Nephron progenitor cell (in vitro differentiated cells): ENCODE data around the gene DTNA.
A peak's percentile ranks its signal among the peaks of the same experiment; 100 is the strongest.

Experiments
- DNase-seq: peaks from one replicate; pipeline ENCODE4 v3.0.0; 2021
- H3K27ac Mint-ChIP-seq: 2 replicates; pipeline ENCODE4 v1.8.0; 2021; ENCODE audit warnings: mild to moderate bottlenecking, moderate library complexity, mixed read lengths
- H3K27me3 Mint-ChIP-seq: 2 replicates; pipeline ENCODE4 v1.8.0; 2021; ENCODE audit warnings: mild to moderate bottlenecking, low read depth, mixed read lengths; ENCODE audit not compliant: poor library complexity
- H3K36me3 Mint-ChIP-seq: 2 replicates; pipeline ENCODE4 v1.8.0; 2021; ENCODE audit warnings: low read depth, mixed read lengths
- H3K4me1 Mint-ChIP-seq: 2 replicates; pipeline ENCODE4 v1.8.0; 2021; ENCODE audit warnings: mixed read lengths
- H3K4me3 Mint-ChIP-seq: 2 replicates; pipeline ENCODE4 v1.8.0; 2021; ENCODE audit warnings: mild to moderate bottlenecking, moderate library complexity, mixed read lengths
- H3K9me3 Mint-ChIP-seq: 2 replicates; pipeline ENCODE4 v1.8.0; 2021; ENCODE audit warnings: mild to moderate bottlenecking, moderate library complexity, mixed read lengths
- TF ChIP-seq, protein P1 (sequence below): fragments of 200-600 bp; sonication (generic); IDR thresholded peaks from 2 replicates; pipeline ENCODE4 v1.5.0; 2021; ENCODE audit warnings: antibody characterized with exemption

Gene DTNA

DNA sequence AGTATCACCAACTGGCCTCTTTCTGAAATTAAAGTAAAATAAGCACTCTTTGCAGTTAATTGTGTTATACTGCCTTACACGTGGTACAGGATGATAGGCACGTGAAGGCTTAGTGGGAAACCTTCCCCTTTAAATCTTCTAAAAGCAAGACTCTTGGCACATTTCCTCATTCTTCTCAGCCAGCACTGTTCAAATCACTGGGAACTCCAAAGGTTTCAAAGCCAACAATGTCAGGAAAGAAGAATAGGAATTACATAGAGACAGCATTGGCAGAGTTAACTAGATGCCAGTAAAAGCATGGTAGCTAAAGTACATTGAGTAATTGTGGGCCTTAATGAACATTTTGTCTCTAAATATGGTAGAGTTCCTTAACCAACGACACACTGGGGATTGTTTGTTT is 96.4 kb downstream of the DTNA start:
- Mint-ChIP-seq H3K4me3 (no peak overlapping the region), H3K36me3 (no peaks in the 10 kb centered on the region), H3K4me1 (peaks cover 35% of the 10 kb centered on the region), H3K9me3 (no peaks in the 10 kb centered on the region), H3K27me3 (no peaks in the 10 kb centered on the region), H3K27ac (no peak overlapping the region)
- no peak for DNase-seq
- TF ChIP-seq, protein P1, sequence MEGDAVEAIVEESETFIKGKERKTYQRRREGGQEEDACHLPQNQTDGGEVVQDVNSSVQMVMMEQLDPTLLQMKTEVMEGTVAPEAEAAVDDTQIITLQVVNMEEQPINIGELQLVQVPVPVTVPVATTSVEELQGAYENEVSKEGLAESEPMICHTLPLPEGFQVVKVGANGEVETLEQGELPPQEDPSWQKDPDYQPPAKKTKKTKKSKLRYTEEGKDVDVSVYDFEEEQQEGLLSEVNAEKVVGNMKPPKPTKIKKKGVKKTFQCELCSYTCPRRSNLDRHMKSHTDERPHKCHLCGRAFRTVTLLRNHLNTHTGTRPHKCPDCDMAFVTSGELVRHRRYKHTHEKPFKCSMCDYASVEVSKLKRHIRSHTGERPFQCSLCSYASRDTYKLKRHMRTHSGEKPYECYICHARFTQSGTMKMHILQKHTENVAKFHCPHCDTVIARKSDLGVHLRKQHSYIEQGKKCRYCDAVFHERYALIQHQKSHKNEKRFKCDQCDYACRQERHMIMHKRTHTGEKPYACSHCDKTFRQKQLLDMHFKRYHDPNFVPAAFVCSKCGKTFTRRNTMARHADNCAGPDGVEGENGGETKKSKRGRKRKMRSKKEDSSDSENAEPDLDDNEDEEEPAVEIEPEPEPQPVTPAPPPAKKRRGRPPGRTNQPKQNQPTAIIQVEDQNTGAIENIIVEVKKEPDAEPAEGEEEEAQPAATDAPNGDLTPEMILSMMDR, result no peak

DNA sequence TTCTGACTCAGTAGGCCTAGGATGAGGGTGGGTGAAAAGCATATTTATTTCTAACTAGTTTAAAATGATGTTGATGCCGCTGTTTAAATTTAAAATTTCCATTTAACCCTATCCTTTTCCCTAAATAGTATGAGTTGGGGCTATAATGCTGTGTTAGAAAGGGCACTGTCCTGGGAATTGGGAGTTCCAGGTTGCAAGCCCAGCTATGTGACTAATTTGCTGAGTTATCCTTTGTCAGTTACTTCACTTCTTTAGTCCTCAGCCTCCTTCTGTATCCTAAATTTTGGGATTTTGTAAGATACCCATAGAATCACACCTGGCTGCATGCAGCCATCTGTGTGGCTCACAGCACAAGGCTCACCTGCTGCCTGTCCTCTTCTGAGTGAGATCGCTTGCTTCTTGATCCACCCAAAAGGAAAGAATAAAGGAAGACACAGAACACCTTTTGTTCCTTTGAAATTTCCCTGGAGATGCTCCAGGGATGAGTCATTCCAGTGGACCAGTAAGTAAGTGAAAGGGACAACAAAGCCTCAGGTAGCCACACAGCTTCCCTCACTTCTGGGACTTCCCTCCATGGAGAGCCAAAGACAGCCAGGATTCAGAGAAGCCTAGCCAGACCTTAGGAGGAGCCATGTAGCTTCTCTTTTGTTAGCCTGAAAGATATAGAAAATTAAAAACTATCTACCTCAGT is 97.2 kb downstream of the DTNA start:
- DNase-seq, result no peak
- no peaks in the 10 kb centered on the region for H3K27me3 Mint-ChIP-seq
- H3K4me1 Mint-ChIP-seq, result peaks cover 30% of the 10 kb centered on the region
- no peaks in the 10 kb centered on the region for H3K9me3 Mint-ChIP-seq
- no peak overlapping the region for H3K27ac Mint-ChIP-seq
- TF ChIP-seq, protein P1, result no peak
- H3K4me3 Mint-ChIP-seq, result no peak overlapping the region
- H3K36me3 Mint-ChIP-seq, result no peaks in the 10 kb centered on the region

DNA sequence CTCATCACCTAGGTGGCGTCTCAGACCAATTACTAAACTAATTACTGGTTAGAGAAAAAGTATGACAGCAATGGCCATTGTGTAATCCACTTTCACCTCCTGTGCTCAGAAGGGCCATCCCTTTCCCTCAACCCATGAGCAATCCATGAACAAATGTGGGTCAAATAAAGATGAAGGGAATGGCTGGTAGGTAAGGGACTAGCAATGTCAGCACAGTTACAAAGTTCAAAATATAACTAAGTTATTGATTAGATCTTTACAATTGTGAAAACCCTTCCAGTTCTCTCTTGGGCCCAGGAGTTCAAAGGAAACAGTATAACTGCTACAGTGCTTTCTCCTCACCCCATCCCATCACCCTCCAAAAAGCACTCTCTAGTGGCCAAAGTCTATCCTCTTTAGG is 98.3 kb downstream of the DTNA start:
- H3K27me3 Mint-ChIP-seq, result peaks cover 3% of the 10 kb centered on the region
- no peaks in the 10 kb centered on the region for H3K9me3 Mint-ChIP-seq
- DNase-seq, result no peak
- TF ChIP-seq, protein P1, result no peak
- H3K27ac Mint-ChIP-seq, result peak overlapping the region; percentile 62
- no peak overlapping the region for H3K4me3 Mint-ChIP-seq
- no peaks in the 10 kb centered on the region for H3K36me3 Mint-ChIP-seq
- H3K4me1 Mint-ChIP-seq, result peaks cover 18% of the 10 kb centered on the region

DNA sequence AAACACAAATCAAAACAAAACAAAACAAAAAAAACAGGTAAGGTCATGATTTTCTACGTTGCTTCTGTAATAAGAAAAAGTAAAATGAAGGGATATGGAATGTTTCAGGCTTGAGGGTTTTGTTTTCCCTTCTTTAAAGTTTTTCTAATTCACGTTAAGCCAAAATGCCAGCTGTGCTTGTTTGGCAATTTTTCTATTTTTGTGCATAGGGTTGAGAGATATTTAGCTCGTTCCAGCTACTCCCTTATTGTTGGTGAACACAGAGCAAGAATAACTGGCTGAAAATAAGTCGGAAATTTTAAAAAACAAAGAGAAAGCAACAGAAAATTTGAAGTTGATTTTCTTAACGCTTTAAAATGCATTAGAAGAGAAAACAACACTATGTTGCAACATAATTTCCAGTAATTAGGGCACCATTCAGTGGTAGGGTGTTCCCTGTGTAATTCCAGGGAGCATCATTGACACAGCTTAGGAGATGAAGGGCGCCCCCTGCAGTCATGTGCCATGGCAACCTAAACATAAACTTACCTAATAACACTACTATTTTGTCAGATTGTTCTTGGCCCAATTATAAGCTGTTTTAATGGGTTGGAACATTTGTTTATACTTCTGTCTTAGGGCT is 99.5 kb downstream of the DTNA start:
- DNase-seq, result peak; percentile 34
- Mint-ChIP-seq H3K27me3 (peaks cover 3% of the 10 kb centered on the region), H3K4me3 (no peak overlapping the region), H3K4me1 (peaks cover 9% of the 10 kb centered on the region), H3K36me3 (no peaks in the 10 kb centered on the region), H3K27ac (no peak overlapping the region), H3K9me3 (no peaks in the 10 kb centered on the region)
- TF ChIP-seq, protein P1, result peak; percentile 38

DNA sequence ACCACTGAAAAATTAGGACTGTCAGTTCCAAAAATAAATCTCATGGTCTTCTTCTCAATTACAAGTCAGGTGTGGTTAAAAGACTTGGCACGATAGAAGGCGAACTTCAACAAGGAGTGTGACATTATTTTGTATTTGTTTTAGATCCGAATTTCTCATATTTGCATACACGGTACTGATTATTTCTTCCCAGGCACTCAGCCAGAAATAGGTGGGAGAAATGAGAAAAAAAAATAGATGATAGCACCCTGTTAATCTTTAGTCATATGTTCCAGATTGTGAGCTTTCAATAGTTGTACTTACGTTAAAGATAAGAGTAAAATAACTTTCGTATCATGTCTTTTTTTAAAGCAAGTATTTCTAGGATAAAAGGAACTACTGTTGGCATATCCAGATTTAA is 106.1 kb downstream of the DTNA start:
- Mint-ChIP-seq H3K27ac (no peak overlapping the region), H3K9me3 (no peaks in the 10 kb centered on the region), H3K36me3 (no peaks in the 10 kb centered on the region), H3K4me3 (no peak overlapping the region), H3K27me3 (peaks cover 3% of the 10 kb centered on the region), H3K4me1 (peaks cover 25% of the 10 kb centered on the region)
- DNase-seq, result no peak
- TF ChIP-seq, protein P1, result no peak

DNA sequence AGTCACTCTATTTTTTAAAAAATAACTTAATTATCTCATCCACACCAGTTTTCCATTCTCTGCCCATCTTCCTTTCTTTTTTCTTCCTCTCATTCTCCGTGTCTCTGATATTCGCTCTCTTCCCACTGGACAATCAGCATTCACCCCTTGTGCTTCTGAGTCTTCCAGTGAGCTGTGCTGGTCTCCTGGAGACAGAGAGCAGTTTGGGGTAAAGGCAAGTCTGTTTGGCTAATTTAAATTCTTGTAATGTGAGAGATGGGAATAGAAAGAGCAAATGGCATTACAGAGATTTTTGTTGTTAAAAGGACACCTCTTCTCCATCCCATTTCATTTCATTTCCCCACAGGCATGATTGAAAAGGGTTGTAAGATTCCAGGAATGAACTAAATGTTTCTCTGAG is 107.5 kb downstream of the DTNA start:
- TF ChIP-seq, protein P1, result no peak
- H3K4me3 Mint-ChIP-seq, result no peak overlapping the region
- no peak for DNase-seq
- no peaks in the 10 kb centered on the region for H3K9me3 Mint-ChIP-seq
- peaks cover 36% of the 10 kb centered on the region for H3K4me1 Mint-ChIP-seq
- no peaks in the 10 kb centered on the region for H3K36me3 Mint-ChIP-seq
- no peak overlapping the region for H3K27ac Mint-ChIP-seq
- no peaks in the 10 kb centered on the region for H3K27me3 Mint-ChIP-seq
